ENCODE measurements around the gene TMEM179. TPM values are rescaled to one million over a fixed set of nuclear protein-coding genes. Genes with fewer than 3 reads are reported as not detected.

Gene TMEM179
- total and polyA plus RNA-seq, 2 experiments from 2014 or later: 3.6 to 8.6 TPM

- Histone ChIP-seq H3K36me3 (no peaks in the 10 kb centered on the region), H3K4me1 (ENCODE audit: low read depth) (peaks cover 56% of the 10 kb centered on the region), H3K27me3 (no peaks in the 10 kb centered on the region), H3K9me3 (ENCODE audit: low read depth) (no peaks in the 10 kb centered on the region), H3K27ac (peak overlapping the region; percentile 83), H3K4me3 (no peak overlapping the region)
- DNase-seq (ENCODE audit: low read depth in 1 of 2, low spot score in 1 of 2): peak in 1 of 2 donors; percentile 80
- TF ChIP-seq, protein P1, sequence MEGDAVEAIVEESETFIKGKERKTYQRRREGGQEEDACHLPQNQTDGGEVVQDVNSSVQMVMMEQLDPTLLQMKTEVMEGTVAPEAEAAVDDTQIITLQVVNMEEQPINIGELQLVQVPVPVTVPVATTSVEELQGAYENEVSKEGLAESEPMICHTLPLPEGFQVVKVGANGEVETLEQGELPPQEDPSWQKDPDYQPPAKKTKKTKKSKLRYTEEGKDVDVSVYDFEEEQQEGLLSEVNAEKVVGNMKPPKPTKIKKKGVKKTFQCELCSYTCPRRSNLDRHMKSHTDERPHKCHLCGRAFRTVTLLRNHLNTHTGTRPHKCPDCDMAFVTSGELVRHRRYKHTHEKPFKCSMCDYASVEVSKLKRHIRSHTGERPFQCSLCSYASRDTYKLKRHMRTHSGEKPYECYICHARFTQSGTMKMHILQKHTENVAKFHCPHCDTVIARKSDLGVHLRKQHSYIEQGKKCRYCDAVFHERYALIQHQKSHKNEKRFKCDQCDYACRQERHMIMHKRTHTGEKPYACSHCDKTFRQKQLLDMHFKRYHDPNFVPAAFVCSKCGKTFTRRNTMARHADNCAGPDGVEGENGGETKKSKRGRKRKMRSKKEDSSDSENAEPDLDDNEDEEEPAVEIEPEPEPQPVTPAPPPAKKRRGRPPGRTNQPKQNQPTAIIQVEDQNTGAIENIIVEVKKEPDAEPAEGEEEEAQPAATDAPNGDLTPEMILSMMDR (IDR thresholded peaks at IDR 0.05; ENCODE audit: low read depth, low read length): no peak
Measured at GRCh38 chr14:104571246-104571645, 33.3 kb downstream of the TMEM179 start.

GRCh38 chr14:104569435-104569834 is 35.1 kb downstream of the TMEM179 start:
- Histone ChIP-seq H3K27ac (no peak overlapping the region), H3K36me3 (no peaks in the 10 kb centered on the region), H3K4me1 (ENCODE audit: low read depth) (peaks cover 45% of the 10 kb centered on the region), H3K9me3 (ENCODE audit: low read depth) (no peaks in the 10 kb centered on the region), H3K27me3 (no peaks in the 10 kb centered on the region), H3K4me3 (no peak overlapping the region)
- DNase-seq (ENCODE audit: low read depth in 1 of 2, low spot score in 1 of 2): no peak
- TF ChIP-seq, protein P1 (IDR thresholded peaks at IDR 0.05; ENCODE audit: low read depth, low read length): no peak

DNA sequence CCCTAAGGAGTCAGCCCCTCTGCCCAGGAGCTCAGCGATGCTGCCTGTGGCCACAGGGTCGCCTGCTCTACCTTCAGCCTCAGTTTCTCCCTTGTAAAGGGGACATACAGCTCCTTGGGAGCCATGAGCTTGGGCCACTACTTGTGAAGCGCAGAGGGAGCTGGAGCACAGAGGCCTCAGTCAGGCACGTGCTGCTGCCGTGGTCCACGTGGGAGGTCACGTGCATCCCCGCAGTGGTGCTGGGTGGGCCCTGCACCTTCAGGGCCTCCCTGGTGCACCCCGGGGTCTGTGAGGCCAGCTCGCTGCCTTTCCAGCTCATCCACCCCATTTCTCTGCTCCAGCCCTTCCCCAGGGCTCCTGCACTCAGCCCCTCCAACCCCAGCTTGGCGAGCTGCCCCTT is 36.0 kb downstream of the TMEM179 start:
- Histone ChIP-seq H3K4me1 (ENCODE audit: low read depth) (peaks cover 36% of the 10 kb centered on the region), H3K9me3 (ENCODE audit: low read depth) (no peaks in the 10 kb centered on the region), H3K4me3 (no peak overlapping the region), H3K27me3 (no peaks in the 10 kb centered on the region), H3K27ac (no peak overlapping the region), H3K36me3 (no peaks in the 10 kb centered on the region)
- DNase-seq (ENCODE audit: low read depth in 1 of 2, low spot score in 1 of 2): no peak
- TF ChIP-seq, protein P1 (IDR thresholded peaks at IDR 0.05; ENCODE audit: low read depth, low read length): no peak

DNA sequence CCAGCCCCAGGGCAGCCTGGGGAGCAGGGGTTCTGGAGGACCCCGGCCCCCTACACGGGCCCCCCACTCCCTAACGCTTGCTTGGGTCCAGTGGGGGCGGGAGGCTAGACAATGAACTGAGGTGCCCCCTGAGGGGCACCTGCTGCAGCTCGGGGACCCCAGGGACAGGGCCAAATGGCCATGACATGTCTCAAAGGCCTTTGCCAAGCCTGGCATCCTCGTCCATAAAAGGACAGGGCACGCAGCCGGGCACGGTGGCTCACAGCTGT is 36.7 kb downstream of the TMEM179 start:
- Histone ChIP-seq H3K4me3 (no peak overlapping the region), H3K27me3 (no peaks in the 10 kb centered on the region), H3K36me3 (no peaks in the 10 kb centered on the region), H3K27ac (no peak overlapping the region), H3K9me3 (ENCODE audit: low read depth) (no peaks in the 10 kb centered on the region), H3K4me1 (ENCODE audit: low read depth) (peaks cover 34% of the 10 kb centered on the region)
- no peak for DNase-seq (ENCODE audit: low read depth in 1 of 2, low spot score in 1 of 2)
- TF ChIP-seq, protein P1 (IDR thresholded peaks at IDR 0.05; ENCODE audit: low read depth, low read length): no peak

GRCh38 chr14:104567141-104567956 is 37.2 kb downstream of the TMEM179 start:
- Histone ChIP-seq H3K27ac (no peak overlapping the region), H3K36me3 (no peaks in the 10 kb centered on the region), H3K9me3 (ENCODE audit: low read depth) (no peaks in the 10 kb centered on the region), H3K4me3 (no peak overlapping the region), H3K27me3 (no peaks in the 10 kb centered on the region), H3K4me1 (ENCODE audit: low read depth) (peaks cover 28% of the 10 kb centered on the region)
- no peak for DNase-seq (ENCODE audit: low read depth in 1 of 2, low spot score in 1 of 2)
- TF ChIP-seq, protein P1 (IDR thresholded peaks at IDR 0.05; ENCODE audit: low read depth, low read length): no peak
